WI38 (cell line): ENCODE data around the gene NEAT1.
A peak's percentile ranks its signal among the peaks of the same experiment; 100 is the strongest.
"Not testable (repeated sequence)": the region's sequence is repeated elsewhere in the genome, so short reads cannot be mapped to it uniquely, and the experiment has no call there.

Source experiments
- H3K4me3 ChIP-seq: 2 replicates; pipeline ENCODE4 v1.5.1; 2011; ENCODE audit warnings: low read depth, mild to moderate bottlenecking, control low read depth, low read length
- TF ChIP-seq, protein P1 (sequence below): IDR thresholded peaks from 2 replicates; pipeline ENCODE4 v1.5.1; 2012; ENCODE audit warnings: low read depth, mild to moderate bottlenecking, control low read depth, low read length

Gene NEAT1

DNA sequence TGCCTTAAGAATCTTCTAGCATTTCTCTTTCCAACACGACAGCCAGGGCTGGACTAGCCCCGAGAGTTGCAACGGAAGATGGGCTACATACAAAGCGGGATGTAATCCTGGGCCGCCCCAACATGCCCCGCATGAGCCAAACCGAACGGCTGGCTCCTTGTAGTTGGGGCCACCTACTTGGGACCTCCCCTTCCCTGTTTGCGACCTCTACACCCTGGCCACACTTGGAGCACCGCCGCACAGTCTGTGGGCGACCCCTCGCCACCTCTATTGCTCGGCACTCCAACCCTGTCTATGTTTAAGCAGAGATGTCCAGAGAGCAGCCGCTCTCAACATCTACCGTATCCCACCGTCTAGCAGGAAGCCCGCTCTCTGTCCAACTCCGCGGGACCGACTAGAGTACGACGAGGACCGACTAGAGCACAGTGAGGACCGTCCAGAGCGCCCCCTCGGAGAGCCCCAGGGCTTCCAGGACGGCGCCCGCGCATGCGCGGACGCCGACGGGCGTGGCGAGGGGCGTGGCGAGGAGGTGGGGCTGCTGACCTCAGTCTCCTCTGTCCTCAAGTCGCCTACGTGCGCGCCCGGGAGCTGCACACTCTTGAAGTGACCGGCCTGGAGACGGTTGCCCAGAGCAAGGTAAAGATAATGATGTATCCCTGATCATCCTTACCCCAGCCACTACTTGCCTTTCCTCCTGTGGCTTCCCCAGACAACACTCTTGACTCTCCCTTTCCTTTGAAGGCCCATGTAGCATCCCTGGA is 32.3 kb downstream of the NEAT1 start:
- TF ChIP-seq, protein P1, sequence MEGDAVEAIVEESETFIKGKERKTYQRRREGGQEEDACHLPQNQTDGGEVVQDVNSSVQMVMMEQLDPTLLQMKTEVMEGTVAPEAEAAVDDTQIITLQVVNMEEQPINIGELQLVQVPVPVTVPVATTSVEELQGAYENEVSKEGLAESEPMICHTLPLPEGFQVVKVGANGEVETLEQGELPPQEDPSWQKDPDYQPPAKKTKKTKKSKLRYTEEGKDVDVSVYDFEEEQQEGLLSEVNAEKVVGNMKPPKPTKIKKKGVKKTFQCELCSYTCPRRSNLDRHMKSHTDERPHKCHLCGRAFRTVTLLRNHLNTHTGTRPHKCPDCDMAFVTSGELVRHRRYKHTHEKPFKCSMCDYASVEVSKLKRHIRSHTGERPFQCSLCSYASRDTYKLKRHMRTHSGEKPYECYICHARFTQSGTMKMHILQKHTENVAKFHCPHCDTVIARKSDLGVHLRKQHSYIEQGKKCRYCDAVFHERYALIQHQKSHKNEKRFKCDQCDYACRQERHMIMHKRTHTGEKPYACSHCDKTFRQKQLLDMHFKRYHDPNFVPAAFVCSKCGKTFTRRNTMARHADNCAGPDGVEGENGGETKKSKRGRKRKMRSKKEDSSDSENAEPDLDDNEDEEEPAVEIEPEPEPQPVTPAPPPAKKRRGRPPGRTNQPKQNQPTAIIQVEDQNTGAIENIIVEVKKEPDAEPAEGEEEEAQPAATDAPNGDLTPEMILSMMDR: peak; percentile 9; the same call in 1 of the 2 replicates
- peak overlapping the region; percentile 65 for H3K4me3 ChIP-seq

DNA sequence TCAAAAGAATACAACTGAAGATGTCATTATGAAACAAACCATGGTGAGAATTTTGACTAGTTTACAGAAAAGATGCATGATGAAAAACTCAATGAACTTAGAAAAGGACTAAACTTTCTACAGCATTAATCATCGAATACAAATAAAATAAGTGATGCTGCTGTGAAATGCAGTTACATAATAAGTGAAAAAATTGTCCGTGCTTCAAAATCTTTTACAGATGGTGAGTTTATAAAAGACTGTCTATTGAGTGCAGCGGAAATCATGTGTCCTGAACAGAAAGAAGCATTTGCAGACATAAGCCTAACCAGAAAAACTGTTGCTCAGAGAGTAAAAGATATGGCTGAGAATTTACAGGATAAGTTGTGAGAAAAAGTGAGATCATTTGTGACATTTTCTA is 33.8 kb downstream of the NEAT1 start:
- no peak overlapping the region for H3K4me3 ChIP-seq
- TF ChIP-seq, protein P1: no peak

DNA sequence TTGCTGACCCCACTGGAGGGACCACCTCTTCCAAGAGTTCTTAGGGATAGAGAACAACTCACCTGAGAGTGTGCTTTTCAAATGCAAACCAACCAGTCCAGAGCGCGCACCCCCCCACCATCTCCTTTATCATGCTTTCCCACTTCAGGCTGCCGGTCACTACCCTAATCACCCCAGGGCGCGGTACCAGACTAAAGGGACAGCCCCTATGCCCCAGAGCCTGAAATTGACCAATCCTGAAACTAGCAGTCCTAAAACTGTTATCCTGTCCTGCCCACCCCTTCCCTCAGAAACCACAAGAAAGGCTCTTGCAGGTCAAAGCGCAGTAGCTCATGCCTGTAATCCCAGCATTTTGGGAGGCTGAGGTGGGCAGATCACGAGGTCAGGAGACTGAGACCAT is 37.0 kb downstream of the NEAT1 start:
- TF ChIP-seq, protein P1: no peak
- no peak overlapping the region for H3K4me3 ChIP-seq

DNA sequence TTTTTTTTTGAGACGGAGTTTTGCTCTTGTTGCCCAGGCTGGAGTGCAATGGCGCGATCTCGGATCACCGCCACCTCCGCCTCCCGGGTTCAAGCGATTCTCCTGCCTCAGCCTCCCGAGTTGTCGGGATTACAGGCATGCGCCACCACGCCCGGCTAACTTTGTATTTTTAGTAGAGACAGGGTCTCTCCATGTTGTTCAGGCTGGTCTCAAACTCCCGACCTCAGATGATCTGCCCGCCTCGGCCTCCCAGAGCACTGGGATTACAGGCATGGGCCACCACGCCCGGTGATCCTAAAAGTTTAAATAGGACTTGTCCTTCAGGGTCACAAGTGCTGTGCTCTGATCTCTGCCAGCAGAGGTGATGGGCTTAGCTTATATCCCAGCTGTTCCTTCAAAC is 42.9 kb downstream of the NEAT1 start:
- not testable (repeated sequence) for H3K4me3 ChIP-seq

DNA sequence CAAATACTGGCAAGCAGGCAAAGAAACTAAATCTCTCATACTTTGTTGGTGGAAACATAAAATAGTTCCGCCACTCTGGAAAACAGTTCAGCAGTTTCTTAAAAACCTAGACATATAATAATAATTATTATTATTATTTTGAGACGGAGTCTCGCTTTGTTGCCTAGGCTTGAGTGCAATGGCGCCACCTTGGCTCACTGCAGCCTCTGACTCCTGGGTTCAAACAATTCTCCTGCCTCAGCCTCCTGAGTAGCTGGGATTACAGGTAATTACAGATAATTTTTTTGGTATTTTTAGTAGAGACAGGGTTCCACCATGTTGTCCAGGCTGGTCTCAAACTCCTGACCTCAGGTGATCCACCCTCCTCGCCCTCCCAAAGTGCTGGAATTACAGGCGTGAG is 44.7 kb downstream of the NEAT1 start:
- not testable (repeated sequence) for H3K4me3 ChIP-seq

DNA sequence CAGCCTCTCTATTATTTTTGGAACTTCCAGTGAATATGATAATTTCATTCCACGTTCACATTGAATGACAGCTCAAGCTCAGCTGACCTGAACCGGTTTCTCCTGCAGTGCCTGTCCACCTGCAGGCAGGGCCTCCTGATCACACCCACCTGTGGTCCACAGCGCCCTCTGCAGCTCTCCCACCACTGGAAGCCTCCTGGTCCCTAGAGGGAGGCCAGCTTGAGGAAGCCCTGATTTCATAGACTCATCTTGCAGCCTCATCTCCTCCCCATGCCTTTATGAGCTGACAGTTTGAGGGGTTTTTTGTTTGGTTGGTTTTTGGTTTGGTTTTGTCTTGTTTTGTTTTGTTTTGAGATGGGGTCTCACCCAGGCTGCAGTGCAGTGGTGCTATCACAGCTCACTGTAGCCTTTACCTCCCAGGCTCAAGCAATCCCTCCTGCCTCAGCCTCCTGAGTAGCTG is 46.3 kb downstream of the NEAT1 start:
- TF ChIP-seq, protein P1: peak; percentile 19; the same call in 1 of the 2 replicates

DNA sequence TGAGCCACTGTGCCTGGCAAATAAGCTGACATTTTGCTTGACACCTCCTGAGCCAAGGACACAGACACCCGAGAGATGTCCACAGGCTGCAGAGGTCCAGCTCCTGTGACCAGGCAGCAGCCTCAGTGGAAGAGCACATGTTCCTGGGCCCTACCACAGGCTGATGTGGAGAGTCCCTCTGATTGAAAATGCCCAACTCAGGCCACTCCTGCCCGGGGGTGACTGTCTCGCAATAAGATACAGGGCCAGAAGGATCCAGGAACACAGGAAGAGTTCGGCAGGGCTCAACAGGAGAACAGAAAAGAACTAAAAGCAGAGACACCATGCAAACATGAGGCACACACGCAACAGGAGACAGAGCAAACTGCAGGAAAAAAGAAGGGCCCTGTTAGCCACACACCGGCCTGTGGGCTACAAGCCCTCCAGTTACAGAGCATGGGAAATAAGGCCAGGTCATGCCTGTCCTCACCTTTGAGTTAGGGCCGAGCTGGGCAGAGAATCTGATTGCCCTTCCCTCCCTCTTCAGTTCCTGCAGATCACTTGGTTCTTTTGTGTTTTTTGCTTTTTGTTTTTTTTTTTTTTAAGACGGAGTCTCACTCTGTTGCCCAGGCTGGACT is 47.9 kb downstream of the NEAT1 start:
- TF ChIP-seq, protein P1: no peak
- no peak overlapping the region for H3K4me3 ChIP-seq

More for the DNA sequence above, 46.3 kb downstream of the NEAT1 start:
- H3K4me3 ChIP-seq: no peak overlapping the region

DNA sequence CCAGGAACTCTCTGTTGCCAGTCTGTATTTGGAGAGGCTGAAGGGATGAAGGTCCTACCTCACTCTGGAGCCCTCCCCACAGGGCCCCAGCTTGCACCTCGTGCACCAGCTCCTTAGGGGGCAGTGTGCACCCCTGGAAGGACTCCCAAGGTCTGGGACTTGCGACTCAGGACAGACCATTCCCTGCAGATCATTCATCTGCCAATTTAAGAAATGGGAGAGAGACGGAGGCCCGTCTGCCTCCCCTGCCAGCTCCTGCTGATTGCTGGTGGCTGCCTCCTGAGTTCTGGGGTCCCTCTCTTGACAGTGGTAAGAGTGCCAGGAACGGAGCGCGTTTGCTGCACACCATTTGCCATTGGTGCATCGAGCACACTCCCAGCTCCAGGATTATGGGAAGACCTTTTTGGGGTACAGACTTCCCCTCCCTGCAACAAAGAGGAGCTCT is 48.9 kb downstream of the NEAT1 start:
- TF ChIP-seq, protein P1: peak; percentile 51

DNA sequence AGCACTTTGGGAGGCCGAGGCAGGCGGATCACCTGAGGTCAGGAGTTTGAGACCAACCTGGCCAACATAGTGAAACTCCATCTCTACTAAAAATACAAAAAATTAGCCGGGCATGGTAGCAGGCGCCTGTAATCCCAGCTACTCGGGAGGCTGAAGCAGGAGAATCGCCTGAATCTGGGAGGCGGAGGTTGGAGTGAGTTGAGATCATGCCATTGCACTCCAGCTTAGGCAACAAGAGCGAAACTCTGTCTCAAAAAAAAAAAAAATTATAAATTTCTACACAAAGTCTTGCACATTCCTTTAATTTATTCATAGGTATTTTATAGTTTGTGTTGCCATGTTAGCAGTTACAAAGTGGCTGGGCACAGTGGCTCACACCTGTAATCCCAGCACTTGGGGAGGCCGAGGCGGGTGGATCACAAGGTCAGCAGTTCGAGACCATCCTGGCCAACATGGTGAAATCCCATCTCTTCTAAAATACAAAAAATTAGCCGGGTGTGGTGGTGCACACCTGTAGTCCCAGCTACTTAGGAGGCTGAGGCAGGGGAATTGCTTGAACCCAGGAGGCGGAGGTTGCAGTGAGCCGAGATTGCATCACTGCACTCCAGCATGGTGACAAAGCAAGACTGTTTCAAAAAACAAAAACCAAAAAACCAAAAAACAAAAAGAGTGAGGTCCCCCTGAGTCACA is 50.1 kb downstream of the NEAT1 start:
- not testable (repeated sequence) for H3K4me3 ChIP-seq

More for the DNA sequence above, 48.9 kb downstream of the NEAT1 start:
- H3K4me3 ChIP-seq: peak overlapping the region; percentile 43
